Measurements from ENCODE around the gene EID2. TPM values are rescaled to one million over a fixed set of nuclear protein-coding genes. Genes with fewer than 3 reads are reported as not detected.

The EID2 gene
- total RNA-seq, 1 donor from 2014 or later = 20.2 TPM

GRCh38 chr19:39512988-39513387, 27.0 kb downstream of the EID2 start:
- DNase-seq = no peak
- Mint-ChIP-seq H3K27ac (ENCODE audit: unreplicated experiment) (no peak overlapping the region), H3K36me3 (ENCODE audit: unreplicated experiment) (peaks cover 5% of the 10 kb centered on the region), H3K27me3 (ENCODE audit: unreplicated experiment) (peaks cover 24% of the 10 kb centered on the region), H3K4me3 (ENCODE audit: unreplicated experiment) (no peak overlapping the region), H3K4me1 (ENCODE audit: low read depth, unreplicated experiment) (peaks cover 10% of the 10 kb centered on the region), H3K9me3 (ENCODE audit: unreplicated experiment) (peaks cover 28% of the 10 kb centered on the region)
- no peak for TF ChIP-seq CTCF (IDR thresholded peaks at IDR 0.05; ENCODE audit: partially characterized antibody, unreplicated experiment)

- peak overlapping the region; percentile 30 for H3K4me3 Mint-ChIP-seq (ENCODE audit: unreplicated experiment)
- H3K9me3 Mint-ChIP-seq (ENCODE audit: unreplicated experiment) = peaks cover 32% of the 10 kb centered on the region
- no peak overlapping the region for H3K27ac Mint-ChIP-seq (ENCODE audit: unreplicated experiment)
- no peak for DNase-seq
- peaks cover 24% of the 10 kb centered on the region for H3K27me3 Mint-ChIP-seq (ENCODE audit: unreplicated experiment)
- H3K36me3 Mint-ChIP-seq (ENCODE audit: unreplicated experiment) = no peaks in the 10 kb centered on the region
- peaks cover 26% of the 10 kb centered on the region for H3K4me1 Mint-ChIP-seq (ENCODE audit: low read depth, unreplicated experiment)
- no peak for TF ChIP-seq CTCF (IDR thresholded peaks at IDR 0.05; ENCODE audit: partially characterized antibody, unreplicated experiment)
These were observed 30.7 kb downstream of the EID2 start for GRCh38 chr19:39509233-39509632.

GRCh38 chr19:39508629-39509028, 31.3 kb downstream of the EID2 start:
- DNase-seq = no peak
- peaks cover 26% of the 10 kb centered on the region for H3K9me3 Mint-ChIP-seq (ENCODE audit: unreplicated experiment)
- H3K36me3 Mint-ChIP-seq (ENCODE audit: unreplicated experiment) = no peaks in the 10 kb centered on the region
- TF ChIP-seq CTCF (IDR thresholded peaks at IDR 0.05; ENCODE audit: partially characterized antibody, unreplicated experiment) = no peak
- H3K27ac Mint-ChIP-seq (ENCODE audit: unreplicated experiment) = peak overlapping the region; percentile 82
- H3K27me3 Mint-ChIP-seq (ENCODE audit: unreplicated experiment) = peaks cover 26% of the 10 kb centered on the region
- H3K4me1 Mint-ChIP-seq (ENCODE audit: low read depth, unreplicated experiment) = peaks cover 31% of the 10 kb centered on the region
- peak overlapping the region; percentile 67 for H3K4me3 Mint-ChIP-seq (ENCODE audit: unreplicated experiment)

- H3K4me1 Mint-ChIP-seq (ENCODE audit: low read depth, unreplicated experiment) = peaks cover 39% of the 10 kb centered on the region
- H3K36me3 Mint-ChIP-seq (ENCODE audit: unreplicated experiment) = no peaks in the 10 kb centered on the region
- peak overlapping the region; percentile 67 for H3K4me3 Mint-ChIP-seq (ENCODE audit: unreplicated experiment)
- no peak for TF ChIP-seq CTCF (IDR thresholded peaks at IDR 0.05; ENCODE audit: partially characterized antibody, unreplicated experiment)
- peaks cover 32% of the 10 kb centered on the region for H3K27me3 Mint-ChIP-seq (ENCODE audit: unreplicated experiment)
- peaks cover 31% of the 10 kb centered on the region for H3K9me3 Mint-ChIP-seq (ENCODE audit: unreplicated experiment)
- no peak for DNase-seq
- H3K27ac Mint-ChIP-seq (ENCODE audit: unreplicated experiment) = peak overlapping the region; percentile 82
These were observed 32.1 kb downstream of the EID2 start for GRCh38 chr19:39507715-39508364.

GRCh38 chr19:39506944-39507714, 32.8 kb downstream of the EID2 start:
- peak overlapping the region; percentile 82 for H3K27ac Mint-ChIP-seq (ENCODE audit: unreplicated experiment)
- no peaks in the 10 kb centered on the region for H3K36me3 Mint-ChIP-seq (ENCODE audit: unreplicated experiment)
- H3K9me3 Mint-ChIP-seq (ENCODE audit: unreplicated experiment) = peaks cover 31% of the 10 kb centered on the region
- peak overlapping the region; percentile 76 for H3K4me3 Mint-ChIP-seq (ENCODE audit: unreplicated experiment)
- TF ChIP-seq CTCF (IDR thresholded peaks at IDR 0.05; ENCODE audit: partially characterized antibody, unreplicated experiment) = no peak
- H3K4me1 Mint-ChIP-seq (ENCODE audit: low read depth, unreplicated experiment) = peaks cover 39% of the 10 kb centered on the region
- peaks cover 32% of the 10 kb centered on the region for H3K27me3 Mint-ChIP-seq (ENCODE audit: unreplicated experiment)
- DNase-seq = peak; percentile 86
